ENCODE data around the gene MAMDC4.
A peak's percentile ranks its signal among the peaks of the same experiment; 100 is the strongest.

Gene MAMDC4

DNA sequence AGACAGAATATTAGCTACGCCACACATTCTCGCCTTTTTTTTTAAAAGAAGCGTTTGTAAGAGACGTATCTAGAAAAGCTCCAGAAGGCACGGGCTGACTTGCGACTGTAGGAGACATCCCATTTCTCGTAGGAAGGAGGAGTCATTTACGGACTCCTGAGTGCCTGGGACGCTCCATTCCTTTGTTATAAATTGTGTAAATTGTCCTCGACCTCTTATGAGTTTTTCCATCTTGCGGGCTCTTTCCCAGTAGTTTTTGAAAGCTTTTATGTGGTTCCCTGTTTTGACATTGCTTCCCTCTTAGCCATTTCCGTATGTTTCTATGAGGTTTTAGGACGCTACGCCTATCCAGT is 43.4 kb upstream of the MAMDC4 start:
- TF ChIP-seq EZH2phosphoT487 (IDR thresholded peaks at IDR 0.05; ENCODE audit: borderline replicate concordance) = no peak
- TF ChIP-seq, protein P1, sequence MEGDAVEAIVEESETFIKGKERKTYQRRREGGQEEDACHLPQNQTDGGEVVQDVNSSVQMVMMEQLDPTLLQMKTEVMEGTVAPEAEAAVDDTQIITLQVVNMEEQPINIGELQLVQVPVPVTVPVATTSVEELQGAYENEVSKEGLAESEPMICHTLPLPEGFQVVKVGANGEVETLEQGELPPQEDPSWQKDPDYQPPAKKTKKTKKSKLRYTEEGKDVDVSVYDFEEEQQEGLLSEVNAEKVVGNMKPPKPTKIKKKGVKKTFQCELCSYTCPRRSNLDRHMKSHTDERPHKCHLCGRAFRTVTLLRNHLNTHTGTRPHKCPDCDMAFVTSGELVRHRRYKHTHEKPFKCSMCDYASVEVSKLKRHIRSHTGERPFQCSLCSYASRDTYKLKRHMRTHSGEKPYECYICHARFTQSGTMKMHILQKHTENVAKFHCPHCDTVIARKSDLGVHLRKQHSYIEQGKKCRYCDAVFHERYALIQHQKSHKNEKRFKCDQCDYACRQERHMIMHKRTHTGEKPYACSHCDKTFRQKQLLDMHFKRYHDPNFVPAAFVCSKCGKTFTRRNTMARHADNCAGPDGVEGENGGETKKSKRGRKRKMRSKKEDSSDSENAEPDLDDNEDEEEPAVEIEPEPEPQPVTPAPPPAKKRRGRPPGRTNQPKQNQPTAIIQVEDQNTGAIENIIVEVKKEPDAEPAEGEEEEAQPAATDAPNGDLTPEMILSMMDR (conservative IDR thresholded peaks at IDR 0.05; ENCODE audit: low read length) = no peak
- H3K9me2 ChIP-seq (replicated peaks; ENCODE audit: low read depth, low read length) = no peaks in the 10 kb centered on the region
- peaks cover 41% of the 10 kb centered on the region for H4K20me1 ChIP-seq (ENCODE audit: insufficient read depth, low read length, poor library complexity, severe bottlenecking)
- H2AFZ ChIP-seq (ENCODE audit: low read length) = no peak overlapping the region
- peaks cover 54% of the 10 kb centered on the region for H3K4me1 ChIP-seq (ENCODE audit: insufficient read depth, low read length, poor library complexity, severe bottlenecking)
- peaks cover 71% of the 10 kb centered on the region for H3K79me2 ChIP-seq (ENCODE audit: insufficient read depth, low read length)
- peak overlapping the region; percentile 70 for H3K9ac ChIP-seq (ENCODE audit: low read depth, low read length, poor library complexity, severe bottlenecking)
- H3K27me3 ChIP-seq (ENCODE audit: insufficient read depth, low read length, poor library complexity, severe bottlenecking) = no peaks in the 10 kb centered on the region
- peak overlapping the region; percentile 84 for H3K4me3 ChIP-seq (ENCODE audit: low read length, poor library complexity, severe bottlenecking)
- H3K9me3 ChIP-seq (ENCODE audit: insufficient read depth, low read depth, low read length) = no peaks in the 10 kb centered on the region
- H3F3A ChIP-seq (ENCODE audit: low read depth) = no peaks in the 10 kb centered on the region
- no peaks in the 10 kb centered on the region for H3K36me3 ChIP-seq (ENCODE audit: insufficient read depth, low read length)
- peak overlapping the region; percentile 91 for H3K4me2 ChIP-seq (ENCODE audit: low read depth, low read length, poor library complexity, severe bottlenecking)

DNA sequence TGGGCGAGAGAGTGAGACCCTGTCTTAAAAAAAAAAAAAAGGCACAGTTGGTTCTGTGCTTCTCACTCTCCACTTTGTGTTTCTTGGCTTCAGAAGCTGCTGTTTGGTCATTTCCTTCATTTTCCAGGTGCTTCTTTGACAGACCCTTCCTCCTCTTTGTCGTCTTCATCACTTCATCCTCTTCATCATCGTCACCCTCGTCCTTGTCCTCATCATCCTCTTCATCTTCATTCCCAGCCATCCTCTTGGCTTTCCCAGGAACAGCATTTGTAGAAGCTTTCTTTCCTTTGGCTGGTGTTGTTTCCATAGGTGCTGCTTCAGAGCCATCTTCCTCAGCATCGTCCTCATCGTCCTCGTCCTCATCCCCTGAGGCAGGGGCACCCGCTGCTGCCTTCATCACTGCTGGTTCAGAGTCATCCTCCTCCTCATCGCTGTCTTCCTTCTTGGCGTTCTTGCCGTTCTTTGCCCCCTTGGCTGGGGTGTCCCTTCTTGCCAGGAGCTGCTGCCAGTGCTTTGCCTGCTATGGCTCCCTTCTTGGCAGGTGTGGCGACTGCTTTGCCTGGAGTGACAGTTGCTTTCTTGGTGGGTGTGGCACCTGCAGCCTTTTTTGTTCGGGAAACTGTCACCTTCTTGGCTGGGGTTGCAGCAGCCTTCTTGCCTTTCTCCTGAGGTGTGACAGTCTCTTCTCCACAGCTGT is 37.3 kb upstream of the MAMDC4 start:
- Histone ChIP-seq H3K4me3 (ENCODE audit: low read length, poor library complexity, severe bottlenecking) (no peak overlapping the region), H3K27me3 (ENCODE audit: insufficient read depth, low read length, poor library complexity, severe bottlenecking) (no peaks in the 10 kb centered on the region), H3K9ac (ENCODE audit: low read depth, low read length, poor library complexity, severe bottlenecking) (no peak overlapping the region), H3K9me2 (replicated peaks; ENCODE audit: low read depth, low read length) (no peaks in the 10 kb centered on the region), H3K36me3 (ENCODE audit: insufficient read depth, low read length) (no peaks in the 10 kb centered on the region), H3F3A (ENCODE audit: low read depth) (no peaks in the 10 kb centered on the region), H2AFZ (ENCODE audit: low read length) (no peak overlapping the region), H4K20me1 (ENCODE audit: insufficient read depth, low read length, poor library complexity, severe bottlenecking) (peaks cover 17% of the 10 kb centered on the region), H3K4me1 (ENCODE audit: insufficient read depth, low read length, poor library complexity, severe bottlenecking) (peaks cover 28% of the 10 kb centered on the region), H3K4me2 (ENCODE audit: low read depth, low read length, poor library complexity, severe bottlenecking) (no peak overlapping the region), H3K9me3 (ENCODE audit: insufficient read depth, low read depth, low read length) (no peaks in the 10 kb centered on the region), H3K79me2 (ENCODE audit: insufficient read depth, low read length) (peaks cover 45% of the 10 kb centered on the region)
- TF ChIP-seq, protein P1 (conservative IDR thresholded peaks at IDR 0.05; ENCODE audit: low read length) = no peak
- TF ChIP-seq EZH2phosphoT487 (IDR thresholded peaks at IDR 0.05; ENCODE audit: borderline replicate concordance) = no peak

DNA sequence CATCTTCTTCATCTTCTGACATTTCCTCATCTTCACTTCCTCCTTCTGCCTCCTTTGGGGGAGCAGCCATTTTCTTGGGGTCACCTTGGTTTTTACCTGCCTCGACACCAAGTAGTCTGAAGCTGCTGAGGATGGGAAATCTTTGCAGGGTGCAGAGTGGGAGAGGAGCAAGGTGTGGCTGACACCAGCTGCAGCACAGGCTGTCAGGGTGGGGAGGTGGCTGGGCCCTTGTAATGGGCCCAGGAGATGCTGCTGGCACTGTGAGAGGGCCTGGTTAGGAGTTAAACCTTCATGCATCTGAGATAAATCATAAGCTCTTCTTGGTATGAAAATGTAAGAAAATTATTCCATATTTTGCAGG is 36.7 kb upstream of the MAMDC4 start:
- Histone ChIP-seq H3K79me2 (ENCODE audit: insufficient read depth, low read length) (peaks cover 40% of the 10 kb centered on the region), H3K27me3 (ENCODE audit: insufficient read depth, low read length, poor library complexity, severe bottlenecking) (no peaks in the 10 kb centered on the region), H3K4me2 (ENCODE audit: low read depth, low read length, poor library complexity, severe bottlenecking) (no peak overlapping the region), H3F3A (ENCODE audit: low read depth) (no peaks in the 10 kb centered on the region), H3K36me3 (ENCODE audit: insufficient read depth, low read length) (no peaks in the 10 kb centered on the region), H3K9me2 (replicated peaks; ENCODE audit: low read depth, low read length) (no peaks in the 10 kb centered on the region), H3K4me3 (ENCODE audit: low read length, poor library complexity, severe bottlenecking) (no peak overlapping the region), H3K9ac (ENCODE audit: low read depth, low read length, poor library complexity, severe bottlenecking) (no peak overlapping the region), H3K4me1 (ENCODE audit: insufficient read depth, low read length, poor library complexity, severe bottlenecking) (peaks cover 23% of the 10 kb centered on the region), H4K20me1 (ENCODE audit: insufficient read depth, low read length, poor library complexity, severe bottlenecking) (peaks cover 12% of the 10 kb centered on the region), H2AFZ (ENCODE audit: low read length) (no peak overlapping the region), H3K9me3 (ENCODE audit: insufficient read depth, low read depth, low read length) (no peaks in the 10 kb centered on the region)
- TF ChIP-seq, protein P1 (conservative IDR thresholded peaks at IDR 0.05; ENCODE audit: low read length) = no peak
- no peak for TF ChIP-seq EZH2phosphoT487 (IDR thresholded peaks at IDR 0.05; ENCODE audit: borderline replicate concordance)
